Lung (tissue), 12 donors: ENCODE measurements around the gene CCDC192. TPM values are rescaled to one million over a fixed set of nuclear protein-coding genes. Genes with fewer than 3 reads are reported as not detected.

Source experiments
- ATAC-seq: fragments of 200-7000 bp; cut with Tn5 transposase; one replicate; pipeline ENCODE4 v1.9.1; 2020; ENCODE audit warnings: moderate number of reproducible peaks; ENCODE audit not compliant: insufficient read depth, low FRiP score
- DNase-seq, 3 donors: peaks; one replicate each; pipeline ENCODE4 v3.0.0-alpha.2; 2013 to 2017
- H3K27ac ChIP-seq, 2 donors: one replicate each; pipeline ENCODE4 v1.5.1; 2013; ENCODE audit warnings: mild to moderate bottlenecking in 2 of 2, moderate library complexity in 2 of 2, control low read depth in 1 of 2, inconsistent platforms in 1 of 2, low read depth in 1 of 2, low read length in 1 of 2
- H3K27me3 ChIP-seq, 3 donors: one replicate each; pipeline ENCODE4 v1.5.1; 2013; ENCODE audit warnings: low read length in 2 of 3; ENCODE audit not compliant: control insufficient read depth in 3 of 3, insufficient read depth in 3 of 3
- H3K36me3 ChIP-seq, 4 donors: one replicate each; pipeline ENCODE4 v1.5.1; 2013; ENCODE audit warnings: low read length in 4 of 4, mild to moderate bottlenecking in 1 of 4, moderate library complexity in 1 of 4; ENCODE audit not compliant: control insufficient read depth in 4 of 4, insufficient read depth in 4 of 4
- H3K4me1 ChIP-seq, 5 donors: one replicate each; pipeline ENCODE4 v1.5.1; 2013; ENCODE audit warnings: low read length in 5 of 5, mild to moderate bottlenecking in 2 of 5, moderate library complexity in 1 of 5; ENCODE audit not compliant: control insufficient read depth in 5 of 5, insufficient read depth in 5 of 5
- H3K4me3 ChIP-seq: one replicate; pipeline ENCODE4 v1.5.1; 2013; ENCODE audit warnings: mild to moderate bottlenecking, control low read depth, moderate library complexity
- H3K9ac ChIP-seq, 2 donors: one replicate each; pipeline ENCODE4 v1.5.1; 2013; ENCODE audit warnings: low read length in 2 of 2, control low read depth in 1 of 2; ENCODE audit not compliant: insufficient read depth in 1 of 2
- H3K9me3 ChIP-seq, 4 donors: one replicate each; pipeline ENCODE4 v1.5.1; 2013; ENCODE audit warnings: low read length in 3 of 4, mild to moderate bottlenecking in 1 of 4, moderate library complexity in 1 of 4; ENCODE audit not compliant: control insufficient read depth in 4 of 4, insufficient read depth in 3 of 4
- CTCF ChIP-seq: IDR thresholded peaks from 2 replicates; pipeline ENCODE4 v1.5.1; 2012; ENCODE audit warnings: mild to moderate bottlenecking; ENCODE audit errors: control extremely low read depth, extremely low read depth
- WGBS, 2 donors: extraction: QIAGEN DNeasy Blood & Tissue Kit; methylation state at CpG; one replicate each; pipeline ENCODE4 v1.1.7; 2013; 5-methylcytosine and 5-hydroxymethylcytosine counted together
- polyA plus RNA-seq, 2 donors: library from polyadenylated mRNA; stranded (reverse); fragments of 200-250 nt; gene quantifications; one replicate each; pipeline ENCODE4 v1.2.1, GENCODE V29; 2013
- total RNA-seq, 2 donors: library from RNA; depleted of rRNA in 1 of 2; stranded (reverse); fragments of >200 nt in 1 of 2; gene quantifications; one replicate each; pipeline ENCODE4 v1.2.1, GENCODE V29; 2014 to 2021
- donor health status: control.
- donor health status: control.
- donor health status: Bipolar disorder and iron deficiency.
- donor health status: healthy.
- donor health status: DM: yes; HTN: yes; CAD: no.

The CCDC192 gene
- total and polyA plus RNA-seq, 4 donors: 0.08 to 0.47 (median 0.40) TPM; not detected in 1

- 73 to 95% methylated on average over 2 of the region's 2 CpGs for WGBS, 2 donors
- no peak overlapping the region for H3K4me3 ChIP-seq
- H3K36me3 ChIP-seq: no peaks in the 10 kb centered on the region
- peaks cover 0 to 3% (median 0%) of the 10 kb centered on the region in 5 donors for H3K4me1 ChIP-seq
- no peak overlapping the region for H3K27ac ChIP-seq
- ATAC-seq (no peak), DNase-seq (no peak)
- H3K9ac ChIP-seq: no peak overlapping the region
- no peaks in the 10 kb centered on the region for H3K9me3 ChIP-seq
- TF ChIP-seq CTCF: no peak
- no peaks in the 10 kb centered on the region for H3K27me3 ChIP-seq
Observed at GRCh38 chr5:127849408-127849807, 146.2 kb downstream of the CCDC192 start.

- H3K36me3 ChIP-seq: no peaks in the 10 kb centered on the region
- 93 to 94% methylated on average over 4 of the region's 4 CpGs for WGBS, 2 donors
- H3K9ac ChIP-seq: no peak overlapping the region
- no peak overlapping the region for H3K27ac ChIP-seq
- peaks cover 0 to 3% (median 0%) of the 10 kb centered on the region in 5 donors for H3K4me1 ChIP-seq
- ATAC-seq (no peak), DNase-seq (no peak)
- H3K27me3 ChIP-seq: no peaks in the 10 kb centered on the region
- H3K9me3 ChIP-seq: no peaks in the 10 kb centered on the region
- TF ChIP-seq CTCF: no peak
- no peak overlapping the region for H3K4me3 ChIP-seq
Observed at GRCh38 chr5:127849891-127850290, 146.7 kb downstream of the CCDC192 start.

GRCh38 chr5:127851964-127852363 lies 148.8 kb downstream of the CCDC192 start:
- DNase-seq (no peak), ATAC-seq (no peak)
- Histone ChIP-seq H3K4me3 (no peak overlapping the region), H3K4me1 (peaks cover 0 to 4% (median 0%) of the 10 kb centered on the region in 5 donors), H3K27ac (no peak overlapping the region), H3K36me3 (no peaks in the 10 kb centered on the region), H3K9ac (no peak overlapping the region), H3K27me3 (no peaks in the 10 kb centered on the region), H3K9me3 (no peaks in the 10 kb centered on the region)
- no peak for TF ChIP-seq CTCF
- WGBS, 2 donors: 77 to 81% methylated on average over 4 of the region's 4 CpGs

GRCh38 chr5:127854520-127854919 lies 151.3 kb downstream of the CCDC192 start:
- DNase-seq (no peak), ATAC-seq (no peak)
- Histone ChIP-seq H3K9me3 (no peaks in the 10 kb centered on the region), H3K4me3 (no peak overlapping the region), H3K9ac (no peak overlapping the region), H3K4me1 (peaks cover 0 to 4% (median 0%) of the 10 kb centered on the region in 5 donors), H3K27me3 (no peaks in the 10 kb centered on the region), H3K27ac (no peak overlapping the region), H3K36me3 (no peaks in the 10 kb centered on the region)
- 98 to 99% methylated on average over 2 of the region's 2 CpGs for WGBS, 2 donors
- TF ChIP-seq CTCF: no peak
